GM18951 (cell line): ENCODE data around the gene LCK.

Experiments
- POLR2A ChIP-seq: IDR thresholded peaks from 4 replicates; pipeline ENCODE4 v1.6.1; 2011; ENCODE audit warnings: mild to moderate bottlenecking; ENCODE audit not compliant: insufficient read length, insufficient read depth; ENCODE audit errors: extremely low read depth
- in situ Hi-C: fragments of 300-500 bp; cut with MboI; formaldehyde crosslinking; loops from one replicate; pipeline ENCODE4 v1.12.0; 2022; ENCODE audit warnings: low sequenced_read_pairs, mixed read lengths, inconsistent platforms; ENCODE audit not compliant: unreplicated experiment

Gene LCK

DNA sequence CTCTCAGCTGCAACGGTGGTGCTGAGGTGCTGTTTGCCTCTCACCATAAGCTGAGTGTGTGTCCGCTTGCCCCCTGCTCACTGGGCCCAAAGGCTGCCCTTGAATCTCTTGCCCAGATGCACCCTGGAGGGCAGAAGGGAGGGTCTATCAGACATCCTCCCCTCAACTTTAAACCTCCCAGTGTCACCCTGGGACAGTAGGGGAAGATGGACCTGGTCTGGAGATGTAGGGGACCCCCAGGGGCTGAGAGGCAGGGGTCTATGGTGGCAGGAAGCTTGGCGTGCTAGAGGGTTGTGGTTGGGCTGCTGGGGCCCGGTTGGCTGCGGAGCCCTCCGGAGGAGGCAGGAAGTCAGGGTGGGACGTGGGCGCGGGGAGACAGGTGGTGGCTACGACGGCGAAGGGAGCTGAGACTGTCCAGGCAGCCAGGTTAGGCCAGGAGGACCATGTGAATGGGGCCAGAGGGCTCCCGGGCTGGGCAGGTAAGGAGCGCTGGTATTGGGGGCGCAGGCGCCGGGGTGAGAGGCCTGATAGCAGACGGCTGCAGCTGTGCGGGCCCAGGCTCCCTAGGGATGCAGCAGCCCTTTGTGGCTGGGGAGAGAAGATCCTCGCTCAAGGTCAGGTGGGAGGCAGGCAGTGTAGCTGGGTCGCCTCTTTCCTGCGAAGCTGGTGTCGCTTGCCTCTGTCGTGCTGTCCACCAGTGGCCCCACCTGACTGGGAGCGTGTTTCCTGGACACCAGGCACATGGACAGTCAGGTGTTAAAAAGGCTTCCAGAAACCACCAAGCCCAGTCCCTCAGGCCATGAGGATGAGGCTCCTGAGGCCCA lies at the start of gene LCK:
TSS of gene LCK (plus strand) at position 373 of the 824 bp plus-strand sequence. CDS start 23,065 bp downstream, outside the sequence.
- TF ChIP-seq POLR2A, result peak; percentile 63

GRCh38 chr1:32204943-32205361 lies 46.1 kb upstream of the LCK start:
- in situ Hi-C loops, result no loop called here

More for the DNA sequence above, at the start of gene LCK:
- in situ Hi-C loops, result no loop called here

DNA sequence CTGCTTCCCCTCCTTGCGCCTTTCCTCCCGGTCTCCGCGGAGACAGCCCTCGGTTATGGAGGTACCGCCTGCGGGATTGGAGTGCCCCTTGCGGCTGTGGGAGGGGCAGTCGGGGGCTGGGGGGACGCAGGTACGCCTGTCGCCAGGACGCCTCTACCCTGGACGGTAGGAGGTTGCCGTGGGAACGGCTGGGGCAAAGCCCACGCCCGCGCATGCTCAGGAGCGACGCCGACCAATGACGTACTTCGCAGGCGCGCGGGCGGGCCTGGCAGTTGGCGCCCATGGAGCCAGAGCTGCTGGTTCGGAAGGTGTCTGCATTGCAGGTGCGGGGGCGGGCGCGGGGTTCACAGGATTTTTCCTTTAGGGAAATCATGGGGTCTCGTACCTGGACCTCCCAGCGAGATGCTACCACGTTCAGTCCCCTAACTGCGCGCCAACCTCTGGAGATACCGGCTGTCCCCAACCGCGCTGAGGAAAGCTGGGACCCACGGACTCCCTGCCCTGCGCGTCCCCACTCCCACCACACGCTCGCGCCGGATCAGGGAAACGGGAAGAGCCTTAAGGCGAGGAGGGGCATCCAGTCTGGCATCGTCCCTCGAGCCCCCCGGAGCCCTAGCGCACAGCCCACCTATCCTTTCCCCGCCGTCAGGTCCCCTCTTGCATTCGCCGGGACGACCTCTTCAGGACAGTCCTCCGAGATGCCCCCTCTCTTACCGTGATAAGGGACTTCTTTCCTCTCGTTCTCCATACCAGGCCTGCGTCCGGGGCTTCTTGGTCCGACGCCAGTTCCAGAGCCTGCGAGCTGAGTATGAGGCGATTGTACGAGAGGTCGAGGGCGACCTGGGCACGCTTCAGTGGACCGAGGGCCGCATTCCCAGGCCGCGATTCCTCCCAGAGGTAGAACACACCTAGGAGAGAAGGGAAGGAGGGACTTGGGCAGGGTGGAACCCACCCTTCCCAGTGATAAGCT lies 45.4 kb upstream of the LCK start, which contains the start of gene IQCC:
TSS of gene IQCC (plus strand) at position 271 of the 970 bp plus-strand sequence. CDS start at position 282, 11 bp downstream.
- in situ Hi-C loops, result no loop called here
- peak; percentile 85 for TF ChIP-seq POLR2A

More at GRCh38 chr1:32204943-32205361, 46.1 kb upstream of the LCK start:
- no peak for TF ChIP-seq POLR2A

DNA sequence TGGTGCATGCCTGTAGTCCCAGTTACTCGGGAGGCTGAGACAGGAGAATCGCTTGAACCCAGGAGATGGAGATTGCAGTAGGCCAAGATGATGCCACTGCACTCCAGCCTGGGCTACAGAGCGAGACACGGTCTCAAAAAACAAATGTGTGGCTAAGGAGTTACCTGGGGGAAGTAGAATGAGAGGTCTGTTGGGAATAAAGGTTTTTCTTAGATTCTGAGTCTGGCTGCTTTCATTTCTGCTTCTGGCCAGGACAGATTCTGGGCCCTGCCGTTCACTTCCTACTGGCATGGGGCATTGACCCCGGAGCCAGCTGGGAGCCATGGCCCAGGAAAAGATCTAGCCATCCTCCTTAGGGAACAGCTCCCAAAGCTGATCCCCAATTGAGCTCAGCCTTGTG lies 42.6 kb upstream of the LCK start:
- in situ Hi-C loops, result no loop called here
- TF ChIP-seq POLR2A, result peak; percentile 13

DNA sequence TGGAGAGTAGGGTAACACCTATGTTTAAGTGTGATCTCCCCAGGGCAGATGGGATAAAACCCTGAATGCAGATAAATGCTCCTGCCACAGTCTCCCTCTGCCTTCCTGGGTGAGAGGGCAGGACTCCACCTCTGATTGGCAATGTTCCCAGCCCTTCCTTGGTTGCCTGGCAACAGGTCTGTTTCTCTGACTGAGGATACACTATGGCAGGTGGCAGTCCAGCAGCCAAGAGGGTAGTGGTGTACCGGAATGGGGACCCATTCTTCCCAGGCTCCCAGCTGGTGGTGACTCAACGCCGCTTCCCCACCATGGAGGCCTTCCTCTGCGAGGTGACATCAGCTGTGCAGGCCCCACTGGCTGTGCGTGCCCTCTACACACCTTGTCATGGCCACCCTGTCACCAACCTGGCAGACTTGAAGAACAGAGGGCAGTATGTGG lies 42.2 kb upstream of the LCK start, which contains the start of gene DCDC2B:
TSS of gene DCDC2B (plus strand) at position 199 of the 438 bp plus-strand sequence. CDS start at position 204, 5 bp downstream.
- in situ Hi-C loops, result no loop called here
- no peak for TF ChIP-seq POLR2A

DNA sequence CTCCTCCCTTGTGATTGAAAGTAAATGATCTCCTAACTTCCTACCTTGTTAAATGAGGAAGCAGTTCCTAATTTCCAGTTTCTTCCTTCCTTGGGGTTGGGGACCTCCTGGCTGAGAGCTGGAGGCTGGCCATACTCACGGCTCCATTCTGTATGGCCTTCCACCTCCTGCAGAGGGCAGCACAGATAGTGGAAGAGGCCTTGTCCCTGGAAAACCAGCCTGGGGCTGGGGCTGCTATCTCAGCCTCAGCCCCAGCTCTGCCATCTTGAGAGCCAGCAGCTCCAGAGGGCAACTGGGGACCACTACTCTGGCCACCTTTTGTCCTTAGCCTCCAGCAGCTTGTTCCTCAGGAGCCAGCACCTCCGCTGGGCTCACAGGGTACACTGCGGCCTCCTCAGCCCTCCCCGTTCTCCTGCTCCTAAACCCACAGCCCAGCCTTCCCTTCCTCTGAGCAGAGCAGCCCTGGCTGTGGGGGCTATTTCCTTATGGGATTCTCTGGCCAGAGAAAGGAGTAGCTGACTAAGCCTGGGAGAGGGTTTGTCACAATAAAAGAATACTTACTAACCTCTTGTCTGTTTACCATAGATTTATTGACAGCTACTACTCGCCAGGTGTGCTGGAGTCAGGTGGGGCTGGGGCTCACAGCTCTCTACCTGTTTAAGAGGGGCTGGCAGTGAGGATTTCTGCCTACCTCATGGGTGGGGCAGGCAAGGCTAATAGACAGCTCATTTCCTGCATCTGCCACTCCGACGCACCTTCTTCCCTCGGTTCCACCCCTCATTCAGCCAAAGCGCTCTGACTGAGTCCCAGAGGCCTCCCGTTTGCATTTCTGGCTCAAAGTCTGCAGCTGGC lies 35.2 kb upstream of the LCK start:
- TF ChIP-seq POLR2A, result no peak
- in situ Hi-C loops, result no loop called here

GRCh38 chr1:32216566-32216965 lies 34.5 kb upstream of the LCK start:
- in situ Hi-C loops, result no loop called here
- no peak for TF ChIP-seq POLR2A

GRCh38 chr1:32219022-32219421 lies 32.0 kb upstream of the LCK start:
- in situ Hi-C loops, result no loop called here
- TF ChIP-seq POLR2A, result no peak

- in situ Hi-C loops, result no loop called here
- no peak for TF ChIP-seq POLR2A
These were observed 30.1 kb upstream of the LCK start for GRCh38 chr1:32220746-32221580.

- TF ChIP-seq POLR2A, result no peak
- in situ Hi-C loops, result no loop called here
These were observed 29.5 kb upstream of the LCK start for GRCh38 chr1:32221581-32221979.

DNA sequence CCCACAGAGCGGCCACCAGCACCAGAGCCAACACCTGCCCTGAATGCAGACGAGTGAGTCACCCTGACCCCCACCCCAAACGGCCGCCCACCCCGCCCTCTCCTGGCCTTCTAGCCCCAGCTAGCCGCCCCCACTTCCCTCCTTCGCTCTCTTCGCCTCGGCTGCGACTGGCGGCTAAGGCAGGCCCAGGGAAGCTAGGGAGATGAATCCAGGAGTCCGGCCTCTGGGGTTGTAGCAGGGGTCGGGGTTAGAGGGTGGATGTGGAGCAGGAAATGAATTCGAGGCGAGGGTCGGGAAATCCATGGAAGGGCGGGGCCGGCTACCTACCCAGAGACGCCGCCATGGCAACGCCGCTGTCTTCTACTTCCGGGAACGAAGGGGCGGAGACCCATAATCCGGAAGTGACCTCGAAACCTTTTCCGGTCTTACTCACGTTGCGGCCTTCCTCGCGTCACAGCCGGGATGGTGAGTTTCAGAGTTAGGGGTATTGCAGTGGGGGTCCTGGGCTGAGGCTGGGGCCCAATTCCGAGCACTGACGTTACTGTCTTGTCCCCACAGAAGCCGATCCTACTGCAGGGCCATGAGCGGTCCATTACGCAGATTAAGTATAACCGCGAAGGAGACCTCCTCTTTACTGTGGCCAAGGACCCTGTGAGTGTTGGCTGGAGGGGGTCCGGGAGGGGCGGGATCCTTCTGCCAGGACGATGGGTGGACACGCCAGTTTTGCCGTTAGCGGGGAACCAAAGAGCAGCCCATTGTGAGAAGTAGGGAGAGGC lies 28.9 kb upstream of the LCK start, which contains the start of the genes EIF3I and TMEM234:
TSS of gene EIF3I (plus strand) at position 428 of the 776 bp plus-strand sequence. CDS start at position 463, 35 bp downstream.
TSS of gene TMEM234 (minus strand) at position 374 of the 776 bp plus-strand sequence. CDS start at position 343, 31 bp downstream.
- in situ Hi-C loops, result no loop called here

More for the DNA sequence above, 28.9 kb upstream of the LCK start, which contains the start of the genes EIF3I and TMEM234:
- TF ChIP-seq POLR2A, result peak; percentile 77
